Erythroblast (primary cell): ENCODE data around the gene ADARB2.

ENCODE experiments used
- DNase-seq, 2 experiments: peaks; one replicate each; lab custom pipeline; 2025; lab: John Stamatoyannopoulos, UW
- GATA1 ChIP-seq: IDR thresholded peaks from 2 replicates; pipeline ENCODE4 v1.6.1; 2011; ENCODE audit warnings: low read depth, mild to moderate bottlenecking, control low read depth, low read length, moderate library complexity
- POLR2A ChIP-seq: IDR thresholded peaks from 2 replicates; pipeline ENCODE4 v1.6.1; 2011; ENCODE audit warnings: mild to moderate bottlenecking, low read length

The ADARB2 gene

DNA sequence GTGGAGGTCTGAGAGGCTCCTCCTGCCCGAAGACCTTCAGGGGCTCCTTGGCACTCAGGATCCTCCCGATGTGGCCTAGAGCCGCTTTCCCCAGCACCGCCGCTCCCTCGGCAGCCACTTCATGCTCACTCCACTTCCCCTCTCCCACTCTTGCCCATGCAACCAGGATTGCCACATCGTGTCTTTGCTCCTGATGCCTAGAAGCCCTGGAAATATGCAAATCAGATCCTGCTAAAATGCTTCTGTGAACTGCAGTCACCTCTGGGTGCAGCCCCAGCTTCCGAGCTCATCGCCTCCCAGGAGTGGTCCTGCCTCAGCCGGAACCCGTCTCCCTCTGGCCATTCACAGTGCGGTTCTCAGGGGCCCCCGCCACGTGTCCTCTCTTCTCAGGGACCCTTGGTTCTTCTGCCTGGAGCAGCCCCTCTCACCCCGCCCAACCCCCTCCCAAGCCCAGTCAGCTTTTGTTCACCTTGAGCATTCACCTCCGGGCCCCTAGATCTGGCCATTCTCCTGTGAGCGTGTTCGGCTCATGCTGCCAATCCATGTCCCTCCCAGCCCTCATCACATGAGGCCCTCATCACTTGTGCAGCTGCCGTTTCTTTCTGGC lies 175.5 kb downstream of the ADARB2 start:
- DNase-seq, result no peak
- TF ChIP-seq GATA1, result no peak
- TF ChIP-seq POLR2A, result no peak

DNA sequence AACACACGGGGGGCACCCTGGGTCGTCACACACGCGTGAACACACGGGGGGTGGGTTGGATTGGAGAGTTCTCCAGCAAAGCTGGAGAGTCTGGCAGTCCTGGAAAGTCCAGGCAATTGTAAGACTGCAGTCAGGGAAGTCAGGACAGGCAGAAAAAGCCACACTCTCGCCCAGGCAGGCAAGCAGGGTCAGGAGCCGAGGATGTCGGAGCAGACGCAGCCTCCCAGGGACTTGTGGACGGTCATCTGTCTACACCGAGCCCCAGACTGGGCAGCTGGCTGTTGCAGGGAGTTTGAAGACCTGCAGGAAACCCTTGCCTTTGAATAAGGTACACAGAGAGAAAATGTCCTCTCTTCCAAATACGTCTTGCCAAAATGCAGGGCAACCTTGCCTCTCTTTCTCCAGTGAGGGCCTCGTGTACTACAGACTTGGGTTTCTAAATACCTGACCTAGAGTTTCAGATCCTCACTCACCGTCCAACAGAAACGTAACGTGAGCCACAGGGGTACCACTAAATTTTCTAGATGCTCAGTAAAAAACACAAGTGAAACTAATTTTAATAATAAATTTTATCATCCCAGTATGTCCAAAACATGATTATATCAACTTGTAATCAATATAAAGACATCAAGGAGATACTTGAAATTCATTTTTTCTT lies 176.7 kb downstream of the ADARB2 start:
- TF ChIP-seq POLR2A (no peak), GATA1 (no peak)
- DNase-seq, result no peak

DNA sequence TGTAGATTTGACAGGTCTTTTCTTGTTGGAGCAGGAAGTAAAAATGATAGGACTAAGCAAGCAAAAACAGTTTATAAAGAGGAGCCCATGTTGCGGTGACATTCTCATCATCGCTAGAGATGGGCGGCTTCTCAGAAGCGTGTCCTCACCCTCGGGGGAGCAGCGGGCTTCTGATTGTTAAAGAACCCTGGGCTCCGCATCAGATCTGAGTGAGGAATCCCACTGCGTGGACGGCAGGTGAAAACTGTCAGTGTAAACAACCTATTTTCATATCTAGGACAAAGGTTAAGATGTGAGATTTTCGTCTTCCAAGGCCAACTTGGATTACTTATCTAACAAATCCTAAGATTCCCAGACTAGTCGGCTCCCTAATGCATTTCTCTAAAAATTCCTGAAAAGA lies 177.6 kb downstream of the ADARB2 start:
- no peak for TF ChIP-seq GATA1
- TF ChIP-seq POLR2A, result no peak
- no peak for DNase-seq

DNA sequence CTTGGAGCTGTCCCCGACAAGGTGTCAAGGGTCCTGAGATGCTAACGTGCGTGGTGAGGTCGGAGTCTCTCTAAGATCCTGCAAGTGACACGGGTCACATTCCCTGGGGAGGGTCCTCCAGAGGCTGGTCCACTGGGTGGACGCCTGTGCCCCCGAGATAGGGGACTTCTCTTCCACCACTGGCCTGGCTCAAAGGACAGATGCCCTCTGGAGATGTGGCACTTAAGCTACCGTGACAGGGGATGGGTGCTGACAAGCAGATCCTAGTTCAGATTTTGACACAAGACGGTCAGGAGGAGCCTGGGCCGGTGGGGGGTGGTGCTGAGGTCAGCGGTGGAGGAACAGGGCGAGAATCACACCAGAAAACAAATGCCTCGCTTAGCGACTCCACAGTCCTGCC lies 178.0 kb downstream of the ADARB2 start:
- TF ChIP-seq POLR2A (no peak), GATA1 (no peak)
- no peak for DNase-seq

DNA sequence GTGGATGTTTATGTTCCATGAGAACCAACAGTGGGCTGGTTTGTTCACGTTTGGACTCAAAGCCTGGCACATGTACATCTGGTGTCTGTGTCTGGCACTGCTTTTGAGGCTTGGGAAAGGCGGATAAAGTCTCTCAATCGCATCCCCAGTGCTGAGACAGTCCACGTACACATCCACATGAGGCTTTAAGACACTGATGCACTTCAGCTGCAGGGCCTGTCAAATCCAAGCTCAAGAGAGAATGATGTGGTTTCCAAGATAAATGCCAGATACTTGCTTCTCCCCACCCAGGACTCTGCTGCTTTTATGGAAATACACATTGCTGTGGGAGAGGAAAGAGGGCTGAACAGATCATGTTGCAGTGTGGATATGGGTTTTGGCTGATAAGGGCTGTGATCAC lies 178.4 kb downstream of the ADARB2 start:
- no peak for TF ChIP-seq POLR2A
- TF ChIP-seq GATA1, result no peak
- DNase-seq, result no peak

DNA sequence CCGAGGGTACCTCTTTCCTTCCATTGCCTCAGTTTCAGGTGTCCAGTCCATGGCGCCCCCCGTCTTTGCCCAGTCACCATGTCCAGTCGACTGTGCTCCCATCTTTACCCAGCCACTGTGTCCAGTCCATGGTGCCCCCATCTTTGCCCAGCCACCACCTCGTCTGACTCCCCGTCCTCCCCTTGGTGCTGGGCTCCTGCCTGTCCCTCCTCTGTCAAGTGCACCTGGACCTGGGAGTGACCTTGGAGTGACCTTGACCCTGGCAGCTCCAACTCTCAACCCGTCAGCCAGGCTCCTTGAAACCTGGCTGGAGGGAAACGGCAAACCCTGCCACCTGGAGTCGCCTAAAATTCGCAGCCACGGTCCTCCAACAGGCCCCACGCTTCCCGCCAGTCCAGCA lies 180.2 kb downstream of the ADARB2 start:
- no peak for DNase-seq
- TF ChIP-seq POLR2A (no peak), GATA1 (no peak)

DNA sequence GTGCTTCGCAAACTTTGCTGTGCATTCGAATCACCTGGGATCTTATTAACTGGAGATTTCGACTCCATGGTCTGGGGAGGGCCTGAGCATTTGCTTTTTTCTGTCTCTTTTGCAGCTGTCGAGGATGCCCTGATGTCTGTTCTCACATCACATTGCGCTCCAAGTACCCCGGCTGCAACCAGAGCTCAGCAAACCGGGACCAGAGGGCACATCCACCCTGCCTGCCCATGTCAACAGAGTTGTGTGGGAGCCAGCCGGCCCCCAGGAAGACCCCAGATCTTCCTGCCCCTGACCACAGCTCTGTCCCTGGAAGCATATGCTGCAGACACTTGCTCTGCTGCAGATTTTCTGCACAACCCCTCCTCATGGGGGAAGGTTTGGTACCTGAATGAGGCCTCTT lies 180.8 kb downstream of the ADARB2 start:
- TF ChIP-seq GATA1 (no peak), POLR2A (no peak)

DNA sequence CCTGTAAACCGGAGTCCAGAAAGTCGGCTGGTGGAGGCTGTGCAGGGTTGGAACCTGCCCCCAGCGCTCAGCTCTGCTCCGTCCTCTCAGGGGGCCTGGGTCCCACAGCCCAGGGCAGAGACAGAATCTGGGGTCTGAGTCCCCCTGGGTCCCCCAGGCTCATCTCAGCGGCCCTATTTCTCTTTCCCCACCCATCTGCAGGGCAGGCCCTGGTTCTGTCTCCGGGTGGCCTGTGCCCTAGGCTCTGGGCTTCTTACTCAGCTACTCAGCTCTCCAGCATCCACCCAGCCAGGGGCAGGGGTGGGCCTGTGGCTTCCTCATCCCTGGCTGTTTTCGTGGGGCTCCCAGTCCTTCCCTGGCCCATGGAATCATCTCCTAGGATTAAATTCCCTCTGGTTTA lies 183.4 kb downstream of the ADARB2 start:
- no peak for DNase-seq
- TF ChIP-seq POLR2A (no peak), GATA1 (no peak)

More for the DNA sequence above, 180.8 kb downstream of the ADARB2 start:
- no peak for DNase-seq

DNA sequence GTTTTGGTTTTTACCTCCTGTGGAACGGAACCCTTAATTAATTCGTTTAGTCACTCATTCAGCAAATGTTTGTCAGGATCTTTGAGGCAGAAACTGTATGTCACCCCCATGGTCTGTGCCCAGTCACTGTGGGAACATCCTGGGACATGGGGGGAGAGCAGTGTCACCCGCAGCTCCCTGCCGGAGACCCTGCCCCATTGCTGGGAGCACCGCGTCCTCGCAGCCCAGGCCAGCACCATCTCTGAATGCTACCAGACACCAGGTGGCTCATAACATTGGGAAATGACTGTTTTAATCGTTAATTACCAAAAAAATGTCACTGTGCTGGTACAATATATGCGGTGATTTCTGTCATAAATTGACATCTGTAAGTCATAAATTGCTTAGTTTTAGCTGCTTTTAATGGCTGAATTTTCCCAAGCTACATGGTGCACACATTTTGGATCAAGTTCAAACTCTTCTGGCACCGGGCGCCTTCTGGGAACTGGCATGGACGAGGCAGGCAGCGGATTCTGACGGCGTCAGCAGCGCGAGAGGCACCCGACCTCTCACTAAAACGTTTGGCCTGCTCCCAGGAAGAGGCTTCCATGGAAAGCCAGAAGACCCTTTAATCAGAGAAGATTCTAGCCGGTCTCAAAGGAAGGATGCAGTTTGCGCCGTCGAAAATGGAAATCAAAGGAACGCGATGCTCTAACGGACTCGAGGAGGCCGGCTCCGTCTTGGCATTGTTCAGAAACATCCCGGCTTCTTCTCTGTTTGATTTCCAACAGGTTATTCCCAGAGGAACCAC lies 184.2 kb downstream of the ADARB2 start:
- TF ChIP-seq POLR2A (no peak), GATA1 (no peak)

DNA sequence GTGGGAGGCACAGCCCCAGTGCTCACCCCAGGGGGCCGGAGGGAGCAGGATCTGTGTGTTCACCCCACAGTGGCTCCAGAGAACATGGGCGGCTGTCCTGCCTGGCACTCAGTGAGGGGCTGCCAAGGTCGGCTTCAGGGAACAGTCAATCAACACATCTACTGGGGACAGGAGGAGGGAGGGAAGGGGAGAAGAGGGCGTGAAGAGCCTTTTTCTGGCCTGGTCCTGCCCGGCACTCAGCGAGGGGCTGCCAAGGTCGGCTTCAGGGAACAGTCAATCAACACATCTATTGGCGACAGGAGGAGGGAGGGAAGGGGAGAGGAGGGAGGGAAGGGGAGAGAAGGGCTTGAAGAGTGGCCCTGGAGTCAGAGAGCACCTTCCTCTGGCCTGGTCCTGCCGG lies 184.9 kb downstream of the ADARB2 start:
- TF ChIP-seq GATA1 (no peak), POLR2A (no peak)
- no peak for DNase-seq

More for the DNA sequence above, 184.2 kb downstream of the ADARB2 start:
- DNase-seq, result no peak

DNA sequence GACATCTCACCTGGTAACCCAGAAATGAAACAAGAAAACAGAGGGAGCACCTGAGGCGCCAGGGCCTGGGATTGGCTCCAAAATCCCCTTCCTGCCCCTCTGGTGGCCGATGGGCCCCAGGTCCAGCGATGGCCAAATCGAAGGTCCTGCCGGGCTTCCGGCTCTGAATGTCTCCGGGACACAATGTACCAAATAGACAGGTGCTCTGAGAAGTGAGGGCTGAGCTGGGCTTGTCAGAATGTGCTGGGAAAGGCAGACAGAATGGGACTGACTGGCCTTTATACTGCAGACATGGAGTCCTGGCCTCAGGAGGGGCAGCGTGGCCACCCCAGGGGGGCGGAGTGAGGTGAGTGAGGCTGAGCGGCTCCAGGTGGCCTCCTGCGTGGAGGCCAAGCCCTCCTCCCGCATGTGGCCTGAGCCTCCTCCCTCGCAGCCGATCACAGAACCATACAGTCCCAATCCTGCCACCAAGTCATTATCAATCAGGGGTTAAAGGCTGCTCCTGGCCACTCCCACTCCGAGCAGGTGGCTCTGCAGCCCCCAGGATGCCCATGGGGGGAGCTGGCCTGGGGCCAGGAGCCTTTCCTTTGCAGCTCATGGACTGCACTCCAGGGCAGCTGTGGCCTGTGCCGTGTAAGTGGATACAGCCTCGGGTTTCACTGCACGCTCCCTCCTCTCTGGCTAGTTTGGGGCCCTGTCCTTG lies 185.5 kb downstream of the ADARB2 start:
- no peak for TF ChIP-seq GATA1
- TF ChIP-seq POLR2A, result no peak

DNA sequence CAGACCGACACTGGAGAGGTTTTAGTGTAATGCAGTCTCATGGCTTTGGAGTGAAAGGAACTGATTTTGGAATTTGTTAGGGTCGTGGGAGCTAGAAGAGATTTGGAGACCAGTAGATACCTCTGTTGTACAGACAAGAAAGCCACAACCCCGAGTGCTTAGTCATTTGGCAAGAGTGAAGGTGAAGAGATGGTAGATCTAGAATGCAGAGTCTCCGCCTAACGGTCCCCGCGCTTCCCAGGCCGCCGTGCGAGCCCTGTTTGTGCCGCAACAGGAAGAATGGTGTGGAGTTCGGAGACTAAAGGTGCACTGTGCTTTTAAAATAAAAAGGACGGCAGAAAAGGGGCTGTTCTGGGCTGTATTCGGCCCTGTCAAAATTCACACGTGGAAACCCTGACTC lies 186.7 kb downstream of the ADARB2 start:
- TF ChIP-seq GATA1 (no peak), POLR2A (no peak)

More for the DNA sequence above, 185.5 kb downstream of the ADARB2 start:
- no peak for DNase-seq

DNA sequence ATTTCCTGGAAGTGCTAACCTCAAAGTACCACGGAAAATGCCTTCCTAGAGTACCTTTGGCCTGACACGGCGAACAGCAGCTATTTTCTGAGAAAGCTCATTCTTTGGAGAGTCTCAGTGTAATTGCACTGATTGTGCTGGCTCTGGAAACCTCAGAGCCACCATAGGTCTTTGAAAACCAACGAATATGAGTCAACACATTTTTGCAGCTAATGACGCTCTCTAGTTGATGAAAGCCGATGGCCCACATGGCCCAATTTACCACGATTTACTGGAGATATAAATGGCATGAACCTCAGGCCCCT lies 187.1 kb downstream of the ADARB2 start:
- no peak for DNase-seq
- TF ChIP-seq POLR2A, result no peak

More for the DNA sequence above, 186.7 kb downstream of the ADARB2 start:
- no peak for DNase-seq

DNA sequence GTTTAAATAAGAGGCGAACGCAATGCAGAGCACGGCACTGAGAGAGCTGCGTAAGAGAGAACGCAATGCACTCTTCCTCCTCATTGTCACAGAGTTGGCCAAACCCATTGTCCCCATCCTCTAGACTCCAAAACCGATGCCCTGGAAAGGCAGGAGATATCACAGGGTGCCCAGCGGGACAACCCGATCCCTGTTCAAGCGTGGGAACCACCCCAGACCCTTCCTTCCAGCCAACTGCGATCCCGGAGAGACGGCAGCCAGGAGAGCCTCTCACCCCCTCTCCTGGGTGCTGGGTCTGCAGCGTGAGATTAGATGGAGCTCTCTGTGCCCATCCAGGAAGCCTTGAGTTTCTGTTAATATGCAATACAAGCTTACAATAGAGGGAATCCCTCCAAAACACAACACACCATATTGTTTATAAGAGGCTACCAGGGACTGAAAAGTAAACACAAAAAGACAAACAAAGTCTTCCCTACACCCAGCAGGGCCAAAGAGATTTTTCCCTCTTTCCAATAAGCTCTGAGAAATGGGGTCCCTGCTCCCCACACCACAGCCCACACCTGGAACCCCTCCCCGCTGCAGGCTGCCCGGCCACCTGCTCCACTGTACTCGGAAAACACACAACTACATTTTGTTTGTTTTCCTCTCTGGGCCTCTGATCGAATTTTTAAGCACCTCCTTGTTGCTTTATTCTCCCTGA lies 187.6 kb downstream of the ADARB2 start:
- no peak for TF ChIP-seq GATA1
- no peak for TF ChIP-seq POLR2A
- DNase-seq, result no peak
